HepG2 (cell line): Measurements from ENCODE around the gene DST. TPM values are rescaled to one million over a fixed set of nuclear protein-coding genes. Genes with fewer than 3 reads are reported as not detected.

Experiments
- ATAC-seq: fragments of 200-7000 bp; cut with Tn5 transposase; 3 replicates; pipeline ENCODE4 v1.9.1; 2020; ENCODE audit warnings: mild to moderate bottlenecking, moderate library complexity
- BruUV-seq: library from RNA; stranded (reverse); fragments of 400-500 nt; replicated peaks from 2 replicates; lab custom pipeline; 2021; lab: Mats Ljungman, UMichigan
- CTCF ChIA-PET: fragments of 300-600 bp; formaldehyde crosslinking; extraction: SDS; loops from one replicate; lab custom pipeline; 2021; ENCODE audit warnings: low total read pairs, inconsistent platforms, low intra/inter-chr PET ratio; lab: Yijun Ruan, JAX
- POLR2A ChIA-PET: fragments of 350-600 bp; sonication (Branson Sonifier 250); formaldehyde crosslinking; loops from one replicate; lab custom pipeline; 2020; ENCODE audit warnings: antibody characterized with exemption, inconsistent platforms; lab: Yijun Ruan, JAX
- DNase-seq: peaks from one replicate; pipeline ENCODE4 v3.0.0-alpha.2; 2015; ENCODE audit warnings: low spot score
- FAIRE-seq: peaks from 3 replicates; lab custom pipeline; 2011; peaks lifted over from hg19 to GRCh38; lab: Jason Lieb, UNC
- H2AFZ ChIP-seq: one replicate; pipeline ENCODE4 v1.6.1; 2011; ENCODE audit warnings: low read length, inconsistent platforms
- H3K27ac ChIP-seq: fragments of 300-600 bp; 3 replicates; pipeline ENCODE4 v1.8.0; 2011; ENCODE audit warnings: mixed run types, mild to moderate bottlenecking, mixed read lengths, low read length, inconsistent platforms; ENCODE audit not compliant: insufficient read depth; ENCODE audit errors: extremely low read length
- H3K27me3 ChIP-seq, 2 experiments: fragments of 200-600 bp in 1 of 2; 2 replicates in 1 of 2; 3 replicates in 1 of 2; pipeline versions ENCODE4 v1.6.0 to v1.8.0; 2011; ENCODE audit warnings: low read length in 2 of 2, mild to moderate bottlenecking in 2 of 2, moderate library complexity in 2 of 2, inconsistent platforms in 1 of 2; ENCODE audit not compliant: insufficient read depth in 2 of 2, control insufficient read depth in 1 of 2
- H3K36me3 ChIP-seq, 2 experiments: fragments of 200-600 bp in 1 of 2; replicated peaks in 1 of 2; 2 replicates in 1 of 2; 3 replicates in 1 of 2; pipeline versions ENCODE4 v1.5.1 to v1.8.0; 2011; ENCODE audit warnings: low read length in 2 of 2, inconsistent platforms in 1 of 2; ENCODE audit not compliant: insufficient read depth in 2 of 2, control insufficient read depth in 1 of 2
- H3K4me1 ChIP-seq: 2 replicates; pipeline ENCODE4 v1.5.1; 2012; ENCODE audit warnings: low read length, inconsistent platforms; ENCODE audit not compliant: insufficient read depth
- H3K4me2 ChIP-seq: 2 replicates; pipeline ENCODE4 v1.6.0; 2011; ENCODE audit warnings: low read depth, low read length, inconsistent platforms
- H3K4me3 ChIP-seq, 3 experiments: fragments of 200-600 bp in 1 of 3; sonication (generic), shearing (Covaris generic) in 1 of 3; replicated peaks in 1 of 3; 2 replicates each; pipeline ENCODE4 v1.5.1; 2011 to 2016; ENCODE audit warnings: low read length in 3 of 3, inconsistent platforms in 2 of 3, low read depth in 2 of 3, mild to moderate bottlenecking in 2 of 3, control low read depth in 1 of 3, mixed read lengths in 1 of 3; ENCODE audit not compliant: insufficient read depth in 1 of 3
- H3K79me2 ChIP-seq: one replicate; pipeline ENCODE4 v1.6.1; 2011; ENCODE audit warnings: low read length, inconsistent platforms; ENCODE audit not compliant: insufficient read depth
- H3K9ac ChIP-seq: 2 replicates; pipeline ENCODE4 v1.6.0; 2011; ENCODE audit warnings: mild to moderate bottlenecking, low read depth, low read length, inconsistent platforms; ENCODE audit not compliant: insufficient read depth
- H3K9me3 ChIP-seq: 2 replicates; pipeline ENCODE4 v1.5.1; 2012; ENCODE audit warnings: mild to moderate bottlenecking, low read length
- H4K20me1 ChIP-seq: 2 replicates; pipeline ENCODE4 v1.6.0; 2011; ENCODE audit warnings: inconsistent platforms, mild to moderate bottlenecking, low read length, moderate library complexity; ENCODE audit not compliant: insufficient read depth
- HDAC1 ChIP-seq: sonication (generic); formaldehyde crosslinking; IDR thresholded peaks from 2 replicates; pipeline ENCODE4 v1.5.1; 2020; ENCODE audit warnings: mild to moderate bottlenecking, missing genetic modification reagents
- MED8 ChIP-seq: sonication (generic); formaldehyde crosslinking; IDR thresholded peaks from 2 replicates; pipeline ENCODE4 v1.8.1; 2023; ENCODE audit warnings: mild to moderate bottlenecking, missing genetic modification reagents; ENCODE audit not compliant: insufficient replicate concordance
- SMAD1 ChIP-seq: sonication (generic); formaldehyde crosslinking; IDR thresholded peaks from 2 replicates; pipeline ENCODE4 v1.4.0; 2020; ENCODE audit warnings: missing genetic modification reagents, low read depth, mild to moderate bottlenecking, borderline replicate concordance
- ZNF12 ChIP-seq: sonication (generic); formaldehyde crosslinking; IDR thresholded peaks from 2 replicates; pipeline ENCODE4 v1.5.0; 2020; ENCODE audit warnings: missing genetic modification reagents
- ZNF891 ChIP-seq: sonication (generic); formaldehyde crosslinking; IDR thresholded peaks from 2 replicates; pipeline ENCODE4 v1.5.0; 2020; ENCODE audit warnings: mild to moderate bottlenecking, missing genetic modification reagents
- ZSCAN31 ChIP-seq: sonication (generic); formaldehyde crosslinking; IDR thresholded peaks from 2 replicates; pipeline ENCODE4 v1.5.0; 2020; ENCODE audit warnings: low read depth, mild to moderate bottlenecking, missing genetic modification reagents
- WGBS: methylation state at CpG from one replicate; pipeline ENCODE4 v1.1.6; 2017; ENCODE audit warnings: low lambda C conversion rate; 5-methylcytosine and 5-hydroxymethylcytosine counted together
- in situ Hi-C: cut with HindIII; loops from 2 replicates; pipeline ENCODE4 v1.10.0; 2017; ENCODE audit warnings: low pct_unique_long_range_greater_than_20kb; ENCODE audit not compliant: extremely low pct_ligation_motif_present
- intact Hi-C: fragments of 100-400 bp; cut with micrococcal nuclease; formaldehyde crosslinking; loops from one replicate; pipeline ENCODE4 v1.10.0; 2022; ENCODE audit not compliant: unreplicated experiment
- polyA plus RNA-seq, 8 experiments: library from polyadenylated mRNA; depleted of rRNA in 3 of 8; stranded (reverse) in 7 of 8; unstranded in 1 of 8; fragments of >200 nt; fragmentation: Illumina TruSeq in 4 of 8; extraction: Trizol in 4 of 8; gene quantifications; 2 replicates each; pipeline versions ENCODE4 v1.2.1 to v1.2.3, GENCODE V29; 2011 to 2016; ENCODE audit warnings: low read depth in 4 of 8, missing spikeins in 1 of 8, mixed read lengths in 1 of 8; ENCODE audit not compliant: insufficient read depth in 1 of 8
- total RNA-seq, 5 experiments: library from RNA; depleted of rRNA; stranded (reverse); fragments of >200 nt; fragmentation: Illumina TruSeq; extraction: Trizol; gene quantifications; 2 replicates each; pipeline ENCODE4 v1.2.3, GENCODE V29; 2016; ENCODE audit warnings: low read depth in 1 of 5
- TF ChIP-seq, protein P1 (sequence below): sonication (generic); formaldehyde crosslinking; conservative IDR thresholded peaks from 2 replicates; pipeline ENCODE4 v1.4.0; 2020; ENCODE audit warnings: mild to moderate bottlenecking, missing genetic modification reagents, moderate library complexity

DST gene
- total and polyA plus RNA-seq, 2 of the 13 experiments (the other 11 are each of a cell fraction or from before 2014, with no cell fraction given) = 64.4 to 89.0 TPM

DNA sequence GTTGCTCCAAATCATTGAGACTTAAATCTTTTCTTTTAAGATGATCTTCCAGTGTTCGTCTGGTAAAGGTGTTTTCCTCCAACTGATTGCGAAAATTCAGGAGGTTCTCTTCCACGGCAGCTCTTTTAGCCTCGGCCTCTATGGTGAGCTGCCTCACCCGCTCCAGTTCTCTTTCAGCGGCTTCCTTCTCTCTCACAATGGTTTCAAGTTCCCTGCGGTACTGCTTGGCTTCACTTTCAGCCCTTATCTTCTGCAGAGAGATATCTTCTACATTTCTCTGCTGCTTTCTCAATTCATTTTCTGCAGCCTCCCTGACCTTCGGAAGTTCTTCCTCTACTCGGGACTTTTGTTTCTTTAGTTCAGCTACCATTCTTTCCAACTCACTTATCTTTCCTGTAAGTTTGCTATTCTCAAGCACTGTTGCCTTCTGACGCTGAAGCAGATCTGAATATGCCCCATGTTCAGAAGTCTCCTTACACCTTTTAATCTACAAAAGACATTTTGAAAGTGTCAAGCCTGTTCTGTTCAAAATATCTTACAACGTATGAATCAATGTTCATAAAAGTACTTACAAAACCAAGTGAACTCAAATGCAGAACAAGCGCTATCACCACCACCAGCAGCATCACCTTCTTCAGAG, 22.3 kb downstream of the DST start:
- no peak for FAIRE-seq
- 95% methylated on average over 12 of the region's 12 CpGs for WGBS

More for the DNA sequence above, 22.3 kb downstream of the DST start:
- Histone ChIP-seq H3K36me3 (peaks cover 5 to 7% of the 10 kb centered on the region in 2 experiments; a peak in 3 of 5 replicates), H2AFZ (no peak overlapping the region), H3K27me3 (no peaks in the 10 kb centered on the region), H3K4me2 (no peak overlapping the region), H3K79me2 (no peaks in the 10 kb centered on the region), H3K4me1 (peaks cover 22% of the 10 kb centered on the region), H4K20me1 (no peaks in the 10 kb centered on the region), H3K4me3 (no peak overlapping the region), H3K9ac (no peak overlapping the region), H3K27ac (no peak overlapping the region), H3K9me3 (no peaks in the 10 kb centered on the region)
- no TSS peak for BruUV-seq
- no peak for TF ChIP-seq ZSCAN31 (CRISPR knock-in tag)
- no peak for TF ChIP-seq MED8 (CRISPR knock-in tag)
- TF ChIP-seq SMAD1 (CRISPR knock-in tag) = no peak
- TF ChIP-seq HDAC1 = no peak
- TF ChIP-seq, protein P1, sequence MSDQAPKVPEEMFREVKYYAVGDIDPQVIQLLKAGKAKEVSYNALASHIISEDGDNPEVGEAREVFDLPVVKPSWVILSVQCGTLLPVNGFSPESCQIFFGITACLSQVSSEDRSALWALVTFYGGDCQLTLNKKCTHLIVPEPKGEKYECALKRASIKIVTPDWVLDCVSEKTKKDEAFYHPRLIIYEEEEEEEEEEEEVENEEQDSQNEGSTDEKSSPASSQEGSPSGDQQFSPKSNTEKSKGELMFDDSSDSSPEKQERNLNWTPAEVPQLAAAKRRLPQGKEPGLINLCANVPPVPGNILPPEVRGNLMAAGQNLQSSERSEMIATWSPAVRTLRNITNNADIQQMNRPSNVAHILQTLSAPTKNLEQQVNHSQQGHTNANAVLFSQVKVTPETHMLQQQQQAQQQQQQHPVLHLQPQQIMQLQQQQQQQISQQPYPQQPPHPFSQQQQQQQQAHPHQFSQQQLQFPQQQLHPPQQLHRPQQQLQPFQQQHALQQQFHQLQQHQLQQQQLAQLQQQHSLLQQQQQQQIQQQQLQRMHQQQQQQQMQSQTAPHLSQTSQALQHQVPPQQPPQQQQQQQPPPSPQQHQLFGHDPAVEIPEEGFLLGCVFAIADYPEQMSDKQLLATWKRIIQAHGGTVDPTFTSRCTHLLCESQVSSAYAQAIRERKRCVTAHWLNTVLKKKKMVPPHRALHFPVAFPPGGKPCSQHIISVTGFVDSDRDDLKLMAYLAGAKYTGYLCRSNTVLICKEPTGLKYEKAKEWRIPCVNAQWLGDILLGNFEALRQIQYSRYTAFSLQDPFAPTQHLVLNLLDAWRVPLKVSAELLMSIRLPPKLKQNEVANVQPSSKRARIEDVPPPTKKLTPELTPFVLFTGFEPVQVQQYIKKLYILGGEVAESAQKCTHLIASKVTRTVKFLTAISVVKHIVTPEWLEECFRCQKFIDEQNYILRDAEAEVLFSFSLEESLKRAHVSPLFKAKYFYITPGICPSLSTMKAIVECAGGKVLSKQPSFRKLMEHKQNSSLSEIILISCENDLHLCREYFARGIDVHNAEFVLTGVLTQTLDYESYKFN (CRISPR knock-in tag) = no peak
- TF ChIP-seq ZNF12 = no peak
- no peak for TF ChIP-seq ZNF891
- no peak for DNase-seq
- ChIA-PET POLR2A (no interaction called here), CTCF (no interaction called here)
- in situ Hi-C loops = no loop called here
- intact Hi-C loops = loop anchor here (5.0 kb wide), 1 partner anchor 222 kb away; no protein-coding TSS in a partner anchor
- ATAC-seq = no peak
